Pancreas (tissue), 10 donors: ENCODE data around the gene CLSTN2. TPM values are rescaled to one million over a fixed set of nuclear protein-coding genes. Genes with fewer than 3 reads are reported as not detected.

Source experiments
- ATAC-seq, 4 donors: fragments of 200-7000 bp; cut with Tn5 transposase; one replicate each; pipeline versions ENCODE4 v1.8.0 to v1.9.1; 2020; ENCODE audit warnings: mild to moderate bottlenecking in 4 of 4, moderate library complexity in 4 of 4
- DNase-seq, 6 donors: peaks; one replicate each; pipeline ENCODE4 v3.0.0-alpha.2; 2020
- FAIRE-seq: peaks from 2 replicates; lab custom pipeline; 2012; peaks lifted over from hg19 to GRCh38; lab: Jason Lieb, UNC
- H3K27ac ChIP-seq, 4 donors: fragments of 200-600 bp; sonication (generic); 1 replicate in 3 of 4; 2 replicates in 1 of 4; pipeline versions ENCODE4 v1.5.0 to v1.8.0; 2020
- H3K27me3 ChIP-seq, 4 donors: fragments of 200-600 bp; one replicate each; pipeline ENCODE4 v1.8.0; 2021
- H3K36me3 ChIP-seq, 3 donors: fragments of 200-600 bp; sonication (generic) in 1 of 3; one replicate each; pipeline versions ENCODE4 v1.5.0 to v1.8.0; 2020 to 2021
- H3K4me1 ChIP-seq, 3 donors: fragments of 200-600 bp; one replicate each; pipeline ENCODE4 v1.8.0; 2021
- H3K4me3 ChIP-seq, 4 donors: fragments of 200-600 bp; sonication (generic) in 2 of 4; one replicate each; pipeline versions ENCODE4 v1.5.0 to v1.8.0; 2020 to 2021
- H3K9me3 ChIP-seq, 4 donors: fragments of 200-600 bp; one replicate each; pipeline ENCODE4 v1.8.0; 2021
- CTCF ChIP-seq, 4 donors: fragments of 200-600 bp; sonication (generic) in 3 of 4; IDR thresholded peaks; one replicate each; pipeline versions ENCODE4 v1.5.0 to v1.8.0; 2021; ENCODE audit warnings: antibody characterized with exemption in 4 of 4
- WGBS, 2 donors: extraction: QIAGEN DNeasy Blood & Tissue Kit; methylation state at CpG; one replicate each; pipeline ENCODE4 v1.1.7; 2013; 5-methylcytosine and 5-hydroxymethylcytosine counted together
- intact Hi-C, 3 donors: fragments of 100-400 bp; cut with DNase I; formaldehyde crosslinking; loops; one replicate each; pipeline versions ENCODE4 v1.11.1 to v1.14.2; 2022
- polyA plus RNA-seq, 2 donors: library from polyadenylated mRNA; stranded (reverse); fragments of 200-250 nt; gene quantifications; one replicate each; pipeline ENCODE4 v1.2.3, GENCODE V29; 2013
- total RNA-seq, 6 donors: library from RNA; stranded (reverse); fragmentation: NEBNext Ultra II Directional in 4 of 6; extraction: Animal tissue kit (Norgen Biotek cat#: 25700) in 4 of 6; gene quantifications; one replicate each; pipeline versions ENCODE4 v1.2.1 to v1.2.4, GENCODE V29; 2021 to 2023
- donor health status: healthy with polysubstance abuse.
- donor health status: DM: no; HTN: no; CAD: no; lungs with moderate emphysema.
- donor health status: DM: no; HTN: no; CAD: no.
- donor health status: control.
- donor health status: control.
- donor health status: Bipolar disorder and iron deficiency.
- donor health status: DM: yes; HTN: yes; CAD: no.
- donor health status: DM: no; HTN: no; CAD: no.
- donor health status: DM: no; HTN: no; CAD: no.
- donor health status: DM: yes; HTN: yes; CAD: no.

Gene CLSTN2
- total and polyA plus RNA-seq, 8 donors = 0.65 to 9.3 (median 2.9) TPM

GRCh38 chr3:140205598-140205997 is 270.6 kb downstream of the CLSTN2 start:
- TF ChIP-seq CTCF (IDR thresholded peaks at IDR 0.05) = no peak
- Histone ChIP-seq H3K27me3 (no peaks in the 10 kb centered on the region), H3K4me3 (no peak overlapping the region), H3K9me3 (no peaks in the 10 kb centered on the region), H3K4me1 (no peaks in the 10 kb centered on the region), H3K36me3 (no peaks in the 10 kb centered on the region), H3K27ac (no peak overlapping the region)
- ATAC-seq = no peak
- WGBS, 2 donors = 77 to 81% methylated on average over 4 of the region's 4 CpGs
- intact Hi-C loops = no loop called here
- DNase-seq = no peak
- no peak for FAIRE-seq

- no peak for FAIRE-seq
- no peak for TF ChIP-seq CTCF (IDR thresholded peaks at IDR 0.05)
- no peak overlapping the region for H3K27ac ChIP-seq
- no peaks in the 10 kb centered on the region for H3K36me3 ChIP-seq
- 23 to 32% methylated on average over 4 of the region's 4 CpGs for WGBS, 2 donors
- H3K27me3 ChIP-seq = no peaks in the 10 kb centered on the region
- no peaks in the 10 kb centered on the region for H3K9me3 ChIP-seq
- no peak overlapping the region for H3K4me3 ChIP-seq
- no peaks in the 10 kb centered on the region for H3K4me1 ChIP-seq
- intact Hi-C loops = no loop called here
- peak in 3 of 4 donors; percentile 49 to 72 (median 69) for ATAC-seq
- peak in 1 of 6 donors; percentile 19 for DNase-seq
These were observed 271.4 kb downstream of the CLSTN2 start for GRCh38 chr3:140206196-140207040.

GRCh38 chr3:140207541-140207940 is 272.6 kb downstream of the CLSTN2 start:
- no peak for TF ChIP-seq CTCF (IDR thresholded peaks at IDR 0.05)
- FAIRE-seq (no peak), DNase-seq (no peak), ATAC-seq (no peak)
- intact Hi-C loops = no loop called here
- H3K27ac ChIP-seq = no peak overlapping the region
- no peaks in the 10 kb centered on the region for H3K9me3 ChIP-seq
- WGBS, 2 donors = 45% methylated on average over 2 of the region's 2 CpGs
- no peak overlapping the region for H3K4me3 ChIP-seq
- no peaks in the 10 kb centered on the region for H3K36me3 ChIP-seq
- H3K4me1 ChIP-seq = no peaks in the 10 kb centered on the region
- no peaks in the 10 kb centered on the region for H3K27me3 ChIP-seq

- H3K27me3 ChIP-seq = no peaks in the 10 kb centered on the region
- no peaks in the 10 kb centered on the region for H3K36me3 ChIP-seq
- 53 to 63% methylated on average over 6 of the region's 6 CpGs for WGBS, 2 donors
- intact Hi-C loops = no loop called here
- DNase-seq = no peak
- H3K9me3 ChIP-seq = no peaks in the 10 kb centered on the region
- H3K4me1 ChIP-seq = no peaks in the 10 kb centered on the region
- TF ChIP-seq CTCF (IDR thresholded peaks at IDR 0.05) = peak in 3 of 4 donors; percentile 1 to 34 (median 14)
- H3K4me3 ChIP-seq = no peak overlapping the region
- peak in 1 of 4 donors; percentile 37 for ATAC-seq
- no peak overlapping the region for H3K27ac ChIP-seq
- FAIRE-seq = no peak
These were observed 281.3 kb downstream of the CLSTN2 start for GRCh38 chr3:140216249-140216648.

GRCh38 chr3:140219291-140219690 is 284.3 kb downstream of the CLSTN2 start:
- Histone ChIP-seq H3K9me3 (no peaks in the 10 kb centered on the region), H3K4me3 (no peak overlapping the region), H3K36me3 (no peaks in the 10 kb centered on the region), H3K4me1 (no peaks in the 10 kb centered on the region), H3K27me3 (no peaks in the 10 kb centered on the region), H3K27ac (no peak overlapping the region)
- intact Hi-C loops = no loop called here
- ATAC-seq (no peak), DNase-seq (no peak), FAIRE-seq (no peak)
- no peak for TF ChIP-seq CTCF (IDR thresholded peaks at IDR 0.05)
- WGBS, 2 donors = 75 to 85% methylated on average over 11 of the region's 11 CpGs
